ENCODE data around the gene CASP6. TPM values are rescaled to one million over a fixed set of nuclear protein-coding genes. Genes with fewer than 3 reads are reported as not detected.
A peak's percentile ranks its signal among the peaks of the same experiment; 100 is the strongest.

The CASP6 gene
- total RNA-seq: 33.7 TPM

DNA sequence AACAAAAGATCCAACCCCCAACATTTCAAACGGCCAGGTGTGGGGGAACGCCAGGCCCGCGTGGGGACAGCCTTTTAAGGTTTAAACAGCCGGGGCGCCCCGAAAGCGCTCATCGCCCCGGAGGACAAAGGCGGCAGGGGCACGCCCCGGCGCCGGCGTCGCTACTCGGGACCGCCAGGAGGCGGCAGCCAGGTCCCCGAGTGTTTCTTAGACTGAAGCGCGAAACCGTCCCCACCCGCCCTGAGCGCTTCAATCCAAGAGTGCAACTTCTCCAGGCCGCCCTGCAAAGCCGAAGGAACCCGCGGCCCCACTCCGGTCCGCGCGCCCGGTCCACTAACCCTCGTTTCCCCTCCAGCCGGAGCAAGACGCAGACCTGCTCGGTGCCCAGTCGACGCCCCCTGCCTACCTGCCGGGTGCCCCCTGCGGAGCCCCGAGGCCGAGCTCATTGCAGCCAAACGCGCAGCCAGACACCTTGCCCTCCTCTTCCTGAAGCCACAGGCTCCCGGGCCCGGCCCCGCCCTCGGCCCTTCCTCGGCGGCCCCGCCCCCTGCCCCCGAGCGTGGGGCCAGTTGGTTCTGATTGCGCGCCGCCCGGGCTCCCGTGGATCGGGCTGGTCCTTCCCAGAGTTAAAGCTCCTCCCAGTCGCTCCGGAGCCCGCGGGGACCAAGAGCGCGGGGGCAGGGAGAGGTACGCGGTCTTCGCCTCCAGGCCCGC is at the start of gene CASP6:
TSS of gene CASP6 (minus strand) at position 496 of the 714 bp plus-strand sequence. CDS start at position 446, 50 bp downstream.
- peak; percentile 88 for DNase-seq (ENCODE audit: low spot score)

DNA sequence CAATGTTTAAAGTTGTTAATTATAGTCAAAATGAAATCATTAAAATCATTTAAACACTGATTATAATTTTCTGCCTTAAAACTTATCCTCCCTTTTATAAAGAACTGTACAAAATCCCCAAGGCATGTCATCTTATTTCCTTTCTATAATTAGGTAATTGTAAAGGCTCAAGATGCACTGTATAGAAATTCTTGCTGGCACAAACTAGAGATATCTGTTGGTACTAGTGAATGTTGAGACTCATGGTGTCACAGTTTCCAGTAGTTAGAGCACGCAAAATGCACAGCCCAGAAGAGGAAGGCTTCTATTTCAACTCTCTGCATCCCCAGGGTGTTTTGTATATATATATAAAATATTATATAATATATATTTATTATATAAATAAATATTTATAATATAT is 49.3 kb upstream of the CASP6 start:
- no peak for DNase-seq (ENCODE audit: low spot score)

DNA sequence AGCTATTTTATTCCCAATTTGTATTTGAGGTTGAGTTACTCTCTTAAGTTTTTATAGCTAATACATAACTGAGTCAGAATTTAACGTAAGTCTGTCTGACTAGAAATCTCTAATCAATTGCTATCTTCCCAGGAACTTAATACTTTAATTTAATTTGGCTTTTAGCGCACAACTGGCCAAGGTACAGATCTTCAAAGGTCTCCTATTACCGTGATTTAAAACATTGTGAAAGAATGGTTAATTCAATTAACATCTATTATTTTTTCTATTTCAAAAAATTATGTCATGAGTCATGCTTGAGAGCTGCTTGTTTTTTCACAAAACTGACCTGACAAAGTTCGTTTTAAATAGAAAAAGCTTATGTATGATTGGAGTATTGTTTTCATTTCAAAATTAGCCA is 48.6 kb upstream of the CASP6 start:
- no peak for DNase-seq (ENCODE audit: low spot score)

DNA sequence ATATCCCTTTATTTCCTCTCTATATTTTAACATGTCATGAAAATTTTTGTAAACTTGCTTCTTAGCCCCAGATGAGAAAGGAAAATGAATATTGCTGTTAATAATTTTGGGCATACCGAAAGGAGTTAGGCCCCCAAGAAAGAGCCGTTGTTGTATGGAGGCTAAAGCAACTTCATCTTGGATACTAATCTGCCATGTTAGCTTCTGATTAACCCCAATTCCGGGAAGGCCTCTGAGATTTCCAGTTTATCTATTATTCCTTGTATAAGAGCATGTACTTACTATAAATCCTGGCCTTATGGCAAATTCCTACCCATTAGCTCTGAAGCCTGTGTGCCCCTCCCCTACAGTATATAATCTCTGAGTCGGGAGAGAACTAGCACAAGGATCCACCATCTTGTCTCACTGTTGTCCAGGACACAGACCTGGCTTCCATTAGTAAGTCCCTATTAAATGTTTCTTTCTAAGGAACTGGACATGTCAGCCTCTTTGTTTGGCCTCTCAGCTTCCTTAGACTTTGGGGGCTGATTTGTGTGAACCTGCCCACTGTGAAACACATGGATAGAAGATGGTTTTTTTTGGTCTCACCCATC is 47.5 kb upstream of the CASP6 start:
- DNase-seq (ENCODE audit: low spot score): no peak

DNA sequence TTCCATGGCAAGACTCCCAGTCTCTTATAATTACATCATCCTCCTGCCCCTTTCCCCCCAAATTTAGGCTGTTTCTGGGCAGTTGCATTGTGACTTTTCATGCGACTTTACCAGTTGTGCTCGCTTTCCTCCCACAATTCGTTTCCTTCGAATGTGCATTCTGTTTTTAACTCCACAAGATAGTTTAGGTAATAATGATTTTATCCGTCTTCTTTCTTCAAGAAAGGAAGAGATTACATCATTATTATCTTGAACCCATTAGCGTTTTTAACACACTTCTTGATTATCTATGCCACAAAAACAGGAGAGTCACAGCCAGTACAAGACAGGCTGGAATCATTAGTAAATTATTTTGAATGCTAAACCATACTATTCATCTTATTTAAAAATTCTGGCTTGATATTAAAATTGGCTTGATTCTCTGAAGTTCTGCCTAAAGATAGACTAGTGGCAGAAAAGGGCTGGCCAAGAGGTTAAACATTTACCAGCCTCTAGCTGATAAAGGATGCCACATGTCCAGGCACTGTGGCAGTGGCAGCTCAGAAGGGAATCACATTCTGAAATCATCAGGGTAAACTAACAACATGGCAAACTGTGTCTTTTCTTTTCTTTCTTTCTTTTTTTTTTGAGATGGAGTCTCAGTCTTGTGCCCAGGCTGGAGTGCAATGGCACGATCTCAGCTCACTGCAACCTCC is 46.3 kb upstream of the CASP6 start:
- no peak for DNase-seq (ENCODE audit: low spot score)

DNA sequence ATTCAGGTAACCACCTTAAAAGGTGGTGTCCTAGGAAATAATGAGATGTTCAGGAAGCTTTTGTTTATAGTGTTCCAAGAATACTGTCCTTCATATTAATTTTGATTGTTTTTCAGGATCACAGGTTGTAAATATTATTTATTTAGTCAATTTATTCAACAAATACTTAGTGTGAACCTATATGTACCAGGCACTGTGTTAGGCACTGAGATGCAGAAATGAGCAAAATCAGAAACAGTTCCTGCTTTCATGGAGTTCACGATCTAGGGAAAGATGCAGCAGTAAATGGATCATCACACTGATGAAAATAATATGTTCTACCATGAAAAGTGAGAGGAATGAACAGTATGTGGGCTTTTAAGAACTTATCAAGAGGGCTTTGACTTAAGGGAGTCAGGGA is 44.9 kb upstream of the CASP6 start:
- no peak for DNase-seq (ENCODE audit: low spot score)

DNA sequence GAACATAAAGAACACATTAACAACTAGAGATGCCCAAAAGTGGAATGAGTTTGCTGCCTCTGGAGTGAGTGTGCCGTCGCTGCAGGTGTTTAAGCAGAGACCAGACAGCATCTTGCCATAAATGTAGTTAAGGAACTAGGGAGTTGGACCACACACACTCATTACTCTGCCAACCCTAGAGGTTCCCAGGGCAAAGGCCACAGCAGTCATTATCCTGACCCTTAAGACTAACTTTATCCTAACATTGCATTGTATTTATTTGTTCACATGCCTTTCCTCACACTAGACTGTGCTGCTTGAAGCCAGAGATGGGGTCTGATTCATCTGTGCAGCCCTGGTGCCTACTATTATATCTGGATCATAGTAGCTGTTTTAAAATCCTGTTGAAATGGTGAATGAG is 43.5 kb upstream of the CASP6 start:
- no peak for DNase-seq (ENCODE audit: low spot score)

DNA sequence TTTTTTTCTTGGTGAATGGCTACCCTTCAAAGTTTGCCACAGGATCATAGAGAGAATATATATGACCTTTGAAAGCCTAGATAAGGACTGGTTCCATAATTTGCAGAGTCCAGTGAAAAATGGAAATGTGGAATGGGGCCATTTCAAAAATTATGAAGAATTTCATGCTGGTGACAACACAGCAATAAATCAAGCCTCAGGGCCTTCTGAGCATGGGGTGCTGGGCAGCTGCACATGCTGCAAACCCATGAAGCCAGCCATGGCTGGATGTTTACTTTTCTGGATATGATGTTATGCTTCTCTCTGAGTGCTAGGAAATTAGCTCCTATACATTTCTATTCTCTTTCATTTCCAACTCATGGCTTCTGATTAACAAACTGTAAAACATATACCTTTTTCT is 42.6 kb upstream of the CASP6 start:
- DNase-seq (ENCODE audit: low spot score): no peak

DNA sequence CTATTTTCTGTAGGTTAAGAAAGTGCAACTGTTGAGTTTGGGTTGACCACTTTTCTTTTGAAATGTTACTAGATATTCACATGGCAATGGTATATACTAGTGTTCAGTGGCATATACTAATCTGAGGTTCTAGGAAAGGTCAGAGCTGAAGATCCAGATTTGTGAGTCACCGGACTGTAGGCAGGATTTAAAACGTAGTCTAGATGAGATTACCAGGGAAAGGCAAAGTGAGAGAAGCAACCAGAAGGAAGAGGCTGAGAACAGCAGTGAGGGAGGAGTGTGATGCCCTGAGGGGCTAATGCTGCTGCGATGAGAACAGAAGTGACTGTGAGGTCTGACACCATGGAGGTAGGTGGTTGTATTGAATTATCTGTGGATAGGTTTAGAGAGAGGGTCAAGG is 36.3 kb upstream of the CASP6 start:
- DNase-seq (ENCODE audit: low spot score): no peak

DNA sequence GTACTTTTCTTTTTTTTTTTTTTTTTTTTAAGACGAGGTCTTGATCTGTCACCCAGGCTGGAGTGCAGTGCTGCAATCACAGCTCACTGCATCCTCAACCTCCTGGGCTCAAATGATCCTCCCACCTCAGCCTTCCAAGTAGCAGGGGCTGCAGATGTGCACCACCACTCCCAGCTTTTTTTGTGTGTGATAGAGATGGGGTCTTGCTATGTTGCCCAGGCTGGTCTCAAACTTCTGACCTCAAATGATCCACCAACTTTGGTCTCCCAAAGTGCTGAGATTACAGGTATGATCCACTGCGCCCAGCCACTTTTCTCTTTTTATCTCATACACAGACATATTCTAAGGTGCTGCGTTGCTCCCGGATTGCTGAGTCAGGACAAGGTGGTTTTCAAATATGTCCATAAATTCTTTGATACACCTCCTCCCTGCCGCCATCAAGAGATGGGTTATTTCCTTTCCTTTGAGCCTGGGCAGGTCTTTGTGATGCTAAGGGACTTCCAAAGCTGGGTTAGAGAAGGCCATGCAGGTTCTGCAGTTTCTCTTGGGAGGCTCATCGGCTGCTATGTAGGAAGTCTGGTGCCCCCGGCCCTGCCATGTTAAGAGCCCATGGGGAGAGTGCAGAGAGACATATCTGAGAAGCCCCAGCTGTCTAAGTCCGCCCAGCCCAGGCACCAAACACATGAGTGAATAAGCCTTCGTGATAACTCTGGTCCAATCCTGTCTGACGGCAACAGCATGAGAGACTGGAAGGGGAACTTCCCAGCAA is 35.0 kb upstream of the CASP6 start:
- no peak for DNase-seq (ENCODE audit: low spot score)

DNA sequence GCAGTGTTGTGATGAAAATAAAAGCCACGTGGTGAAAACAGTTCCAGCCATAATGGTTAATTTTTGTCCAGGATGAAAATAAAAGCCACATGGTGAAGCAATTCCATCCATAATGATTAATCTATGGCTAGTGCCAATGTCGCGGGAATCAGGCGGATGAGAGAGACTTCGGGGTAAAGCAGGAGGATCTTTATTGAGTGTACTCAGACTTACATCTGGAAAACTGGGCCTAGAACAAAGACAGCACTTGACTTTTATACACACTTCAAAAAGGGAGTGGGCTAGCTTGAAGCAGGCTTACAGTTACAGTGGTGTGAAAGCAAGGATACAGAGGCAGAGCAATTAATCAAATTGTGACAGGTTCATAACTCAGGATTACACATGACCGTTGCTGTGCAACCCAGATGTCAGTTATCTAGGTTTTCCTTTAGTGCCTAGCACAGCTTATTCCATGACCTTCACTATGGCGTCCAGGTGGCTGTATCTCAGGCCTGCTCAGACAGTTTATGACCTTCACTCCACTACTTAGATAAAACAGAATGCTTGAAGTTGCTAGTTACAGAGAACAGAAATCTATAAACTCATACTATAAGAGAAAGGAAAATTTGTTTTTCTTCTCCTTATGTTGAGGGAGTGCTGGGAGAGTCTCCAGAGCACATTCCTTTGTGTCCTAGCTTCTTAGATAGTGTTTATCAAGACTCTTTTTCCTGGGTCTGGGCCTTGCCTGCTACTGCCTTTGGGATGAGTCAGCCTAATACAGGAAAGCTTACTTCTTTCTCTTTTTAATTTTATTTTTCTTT is 32.5 kb upstream of the CASP6 start:
- no peak for DNase-seq (ENCODE audit: low spot score)

DNA sequence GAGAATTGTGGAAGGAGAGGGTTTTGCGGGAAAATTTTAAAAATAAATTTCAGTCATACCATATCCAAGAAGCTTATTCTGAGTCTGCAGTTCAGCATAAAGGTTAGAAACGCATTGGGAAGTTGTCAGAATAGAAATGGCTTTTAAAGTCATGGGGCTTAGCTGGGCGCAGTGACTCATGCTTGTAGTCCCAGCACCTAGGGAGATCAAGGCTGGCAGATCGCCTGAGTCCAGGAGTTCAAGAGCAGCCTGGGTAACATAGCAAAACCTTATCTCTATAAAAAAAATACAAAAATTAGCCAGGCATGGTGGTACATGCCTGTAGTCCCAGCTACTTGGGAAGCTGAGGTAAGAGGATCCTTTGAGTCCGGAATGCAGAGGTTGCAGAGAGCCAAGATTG is 30.5 kb upstream of the CASP6 start:
- DNase-seq (ENCODE audit: low spot score): no peak

DNA sequence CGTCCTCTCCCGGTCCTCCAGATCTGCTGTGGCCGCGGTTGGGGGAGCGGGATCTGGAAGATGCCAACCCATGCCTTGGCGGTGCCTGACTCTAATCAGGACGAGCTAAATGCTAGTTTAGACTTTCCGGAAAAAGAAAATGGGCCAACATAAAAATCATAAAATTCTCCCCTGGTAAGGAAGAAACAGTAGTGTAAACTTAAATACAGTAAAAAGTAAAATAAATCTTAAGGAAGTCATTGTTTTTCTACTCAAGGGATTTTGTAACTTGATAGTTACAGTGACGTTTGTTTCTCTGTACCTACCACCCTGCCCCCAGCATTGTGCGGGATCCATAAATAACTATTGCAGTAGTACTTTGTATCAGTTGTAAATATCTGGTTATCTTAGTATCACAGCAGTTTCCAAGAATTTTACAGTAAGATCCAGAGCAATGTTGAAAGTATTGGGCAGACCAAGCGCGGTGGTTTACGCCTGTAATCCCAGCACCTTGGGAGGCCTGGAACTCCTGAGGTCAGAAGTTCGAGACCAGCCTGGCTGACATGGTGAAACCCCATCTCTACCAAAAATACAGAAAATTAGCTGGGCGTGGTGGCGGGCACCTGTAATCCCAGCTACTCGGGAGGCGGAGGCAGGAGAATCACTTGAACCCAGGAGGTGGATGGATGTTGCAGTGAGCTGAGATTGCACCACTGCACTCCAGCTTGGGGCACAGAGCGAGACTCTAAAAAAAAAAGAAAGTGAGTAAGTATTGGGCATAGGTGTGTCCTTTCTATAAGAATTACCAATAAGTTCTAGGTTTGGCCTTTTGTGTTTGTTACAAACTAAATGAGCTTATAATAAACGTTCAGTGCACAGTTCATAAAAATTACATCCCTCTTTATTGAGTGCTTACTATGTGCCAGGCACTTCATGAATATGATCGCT is 27.6 kb upstream of the CASP6 start:
- no peak for DNase-seq (ENCODE audit: low spot score)

DNA sequence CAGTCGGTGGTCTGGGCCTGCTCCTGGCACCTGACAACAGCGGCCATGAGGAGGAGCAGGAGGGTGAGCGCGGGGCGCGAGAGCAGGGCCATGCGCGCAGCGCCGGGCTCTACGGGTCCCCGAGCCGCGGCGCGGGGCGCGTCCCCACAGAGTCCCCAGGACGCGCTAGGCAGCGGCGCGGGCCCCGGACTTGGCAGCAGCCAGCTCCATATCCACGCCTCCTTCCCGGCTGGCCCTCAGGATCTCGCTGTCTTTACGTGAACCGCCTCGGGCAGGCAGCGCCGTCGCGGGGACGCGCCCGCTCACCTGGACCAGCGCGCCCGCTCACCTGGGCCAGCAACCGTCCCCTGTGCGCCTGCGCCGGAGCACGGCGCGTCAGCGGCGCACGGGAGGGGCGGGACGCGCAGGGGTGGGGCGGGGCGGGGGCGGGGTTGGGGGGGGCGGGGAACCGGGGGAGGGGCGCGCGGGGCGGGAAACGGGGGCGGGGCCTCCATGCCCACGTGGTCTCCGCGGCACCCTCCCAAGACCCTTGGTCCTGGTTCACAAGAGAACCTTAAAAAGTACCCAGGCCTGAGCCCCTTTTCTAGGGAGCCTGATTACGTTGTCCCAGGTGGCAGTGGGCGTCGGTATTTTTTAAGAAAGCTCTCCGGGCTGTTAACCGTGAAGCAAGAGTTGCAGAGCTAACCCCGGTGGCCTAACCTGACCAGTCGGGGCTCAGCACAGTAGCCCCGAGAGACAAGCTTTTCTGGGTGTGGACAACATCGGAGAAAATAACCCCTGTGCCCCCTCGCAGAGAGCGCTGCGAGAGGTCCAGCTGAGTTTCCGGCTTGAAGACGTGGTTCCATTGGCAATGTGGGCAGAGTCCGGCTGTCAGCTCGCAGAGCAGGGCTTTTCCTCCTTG is 26.7 kb upstream of the CASP6 start, which contains the start of gene PLA2G12A:
TSS of gene PLA2G12A (minus strand) at position 353 of the 901 bp plus-strand sequence. CDS start at position 92, 261 bp downstream.
- DNase-seq (ENCODE audit: low spot score): peak; percentile 83

DNA sequence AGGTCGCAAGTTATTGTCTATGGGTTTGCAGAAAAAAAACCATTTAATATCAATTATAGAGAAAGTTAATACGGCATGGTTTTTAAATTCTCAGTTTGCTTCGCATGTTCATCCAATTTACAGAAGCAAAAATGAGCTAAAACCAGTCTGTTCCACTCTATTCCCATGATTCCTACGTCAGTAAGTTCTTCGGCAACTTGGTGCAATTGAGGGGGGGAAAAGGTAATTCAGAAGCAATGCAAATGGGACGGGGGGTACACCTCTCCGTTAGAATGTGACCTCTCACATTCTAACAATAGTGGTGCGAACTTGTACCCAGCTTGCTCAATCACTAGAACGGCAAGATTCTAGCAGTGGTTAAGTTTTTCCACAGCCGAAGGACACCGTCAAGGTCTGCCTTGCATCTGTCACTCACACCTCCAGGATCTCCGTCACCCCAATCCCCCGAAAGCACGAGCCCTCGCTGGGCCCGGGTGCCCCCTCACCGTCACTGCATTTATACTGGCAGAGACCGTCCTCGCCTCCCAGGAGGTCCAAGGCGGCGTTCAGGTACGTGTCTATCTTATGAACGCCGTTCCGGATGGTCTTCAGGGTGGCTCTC is 26.0 kb upstream of the CASP6 start:
- peak; percentile 10 for DNase-seq (ENCODE audit: low spot score)

DNA sequence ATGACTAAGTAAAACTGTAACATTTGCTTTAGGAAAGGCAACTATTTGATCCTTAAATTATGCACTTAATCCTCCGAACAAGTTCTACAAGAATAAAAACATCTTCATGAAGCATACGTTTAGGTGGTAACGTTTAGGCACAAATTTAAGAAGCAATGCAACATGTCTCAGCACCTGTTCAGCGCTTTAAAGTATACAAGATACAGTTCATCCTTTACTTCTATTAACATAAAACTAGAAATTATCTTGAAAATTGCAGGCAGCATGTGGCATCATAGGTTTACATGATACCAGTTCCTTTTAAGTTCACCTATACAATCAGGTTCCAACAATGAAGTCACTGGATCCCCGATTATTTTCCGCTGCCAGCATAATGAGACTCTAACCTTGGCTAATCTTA is 25.1 kb upstream of the CASP6 start:
- DNase-seq (ENCODE audit: low spot score): no peak

DNA sequence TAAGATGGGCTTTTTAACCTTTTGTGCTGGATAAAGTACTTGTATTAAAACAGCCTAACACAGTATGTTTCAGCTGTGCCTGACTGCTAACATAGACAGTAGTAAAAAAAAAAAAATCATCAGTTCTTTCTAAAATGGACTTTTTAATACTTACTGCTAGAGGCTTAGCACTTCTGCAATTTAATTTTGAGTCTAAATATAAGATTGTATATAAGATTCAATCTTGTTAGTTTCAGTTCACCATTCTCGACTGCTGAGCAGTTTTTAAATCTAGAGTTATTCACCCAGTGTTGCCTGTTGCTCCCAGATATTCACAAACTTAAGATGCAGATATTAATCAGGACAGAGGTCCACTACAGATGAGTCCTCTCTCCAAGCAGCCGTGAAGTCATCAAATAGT is 19.9 kb upstream of the CASP6 start:
- no peak for DNase-seq (ENCODE audit: low spot score)

DNA sequence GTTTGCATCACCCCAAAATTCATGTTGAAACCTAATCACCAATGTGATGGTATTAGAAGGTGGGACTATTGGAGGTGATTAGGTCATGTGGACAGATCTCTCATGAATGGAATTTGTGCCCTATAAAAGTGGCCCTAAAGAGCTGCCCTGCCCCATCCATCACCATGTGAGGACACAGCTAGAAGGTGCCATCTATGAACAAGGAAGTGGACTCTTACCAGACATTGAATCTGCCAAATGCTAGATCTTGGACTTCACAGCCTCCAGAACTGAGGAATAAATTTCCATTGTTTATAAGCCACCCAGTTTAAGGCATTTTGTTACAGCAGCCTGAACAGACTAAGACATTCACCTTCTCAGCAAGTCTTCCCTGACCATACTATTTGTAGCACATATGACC is 19.1 kb upstream of the CASP6 start:
- no peak for DNase-seq (ENCODE audit: low spot score)

DNA sequence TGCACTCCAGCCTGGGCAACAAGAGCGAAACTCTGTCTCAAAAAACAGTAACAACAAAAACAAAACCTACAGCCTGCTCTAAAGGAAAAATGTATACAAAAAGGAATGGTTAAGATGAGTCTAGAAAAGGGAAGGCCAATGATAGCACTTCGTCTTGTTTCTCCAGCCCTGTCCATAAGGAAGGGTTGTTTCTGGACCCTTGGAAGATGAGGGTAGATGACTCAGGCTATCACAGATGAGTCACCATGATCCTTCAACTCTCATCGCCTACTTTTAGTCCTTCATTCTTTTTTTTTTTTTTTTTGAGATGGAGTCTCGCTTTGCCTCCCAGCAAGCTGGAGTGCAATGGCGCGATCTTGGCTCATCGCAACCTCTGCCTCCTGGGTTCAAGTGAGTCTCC is 17.8 kb upstream of the CASP6 start:
- DNase-seq (ENCODE audit: low spot score): no peak

Data from mucosa of gallbladder (tissue), 1 donor.